ENCODE data around the gene CHN2.

CHN2 gene

GRCh38 chr7:29190349-29191045, 4.1 kb upstream of the CHN2 start:
- no peak for ATAC-seq

GRCh38 chr7:29192323-29192722, 2.3 kb upstream of the CHN2 start:
- TF ChIP-seq ZC3H10 (CRISPR knock-in tag; IDR thresholded peaks at IDR 0.05) (no peak), GLIS3 (CRISPR knock-in tag; IDR thresholded peaks at IDR 0.05) (no peak), ZFP30 (CRISPR knock-in tag; IDR thresholded peaks at IDR 0.05) (no peak), ISL1 (CRISPR knock-in tag; IDR thresholded peaks at IDR 0.05) (no peak), BACH2 (CRISPR knock-in tag; IDR thresholded peaks at IDR 0.05; ENCODE audit: borderline replicate concordance) (no peak), TSHZ2 (CRISPR knock-in tag; IDR thresholded peaks at IDR 0.05) (no peak), ARNTL (CRISPR knock-in tag; IDR thresholded peaks at IDR 0.05; ENCODE audit: borderline replicate concordance, low read depth) (no peak), CSDC2 (CRISPR knock-in tag; IDR thresholded peaks at IDR 0.05) (no peak), RARB (CRISPR knock-in tag; IDR thresholded peaks at IDR 0.05) (no peak), TCF4 (CRISPR knock-in tag; IDR thresholded peaks at IDR 0.05; ENCODE audit: borderline replicate concordance) (no peak), ZNF8 (CRISPR knock-in tag; IDR thresholded peaks at IDR 0.05) (no peak), SNAI2 (CRISPR knock-in tag; IDR thresholded peaks at IDR 0.05) (no peak), PATZ1 (CRISPR knock-in tag; IDR thresholded peaks at IDR 0.05; ENCODE audit: borderline replicate concordance) (no peak), ZNF565 (CRISPR knock-in tag; conservative IDR thresholded peaks at IDR 0.05; ENCODE audit: low read depth) (no peak)
- no peak for ATAC-seq

More at GRCh38 chr7:29190349-29191045, 4.1 kb upstream of the CHN2 start:
- TF ChIP-seq GLIS3 (CRISPR knock-in tag; IDR thresholded peaks at IDR 0.05) (no peak), CREB5 (CRISPR knock-in tag; IDR thresholded peaks at IDR 0.05; ENCODE audit: low read depth) (no peak)

- ATAC-seq = no peak
- TF ChIP-seq SNAI2 (CRISPR knock-in tag; IDR thresholded peaks at IDR 0.05) (no peak), ISL1 (CRISPR knock-in tag; IDR thresholded peaks at IDR 0.05) (no peak), TSHZ2 (CRISPR knock-in tag; IDR thresholded peaks at IDR 0.05) (no peak), PPARA (CRISPR knock-in tag; IDR thresholded peaks at IDR 0.05; ENCODE audit: borderline replicate concordance) (no peak)
These were observed 1.8 kb upstream of the CHN2 start for GRCh38 chr7:29192811-29193210.

- no peak for TF ChIP-seq OSR1 (CRISPR knock-in tag; IDR thresholded peaks at IDR 0.05)
- TF ChIP-seq ISL1 (CRISPR knock-in tag; IDR thresholded peaks at IDR 0.05) = no peak
- no peak for TF ChIP-seq ZFP30 (CRISPR knock-in tag; IDR thresholded peaks at IDR 0.05)
- ATAC-seq = no peak
These were observed 1.0 kb upstream of the CHN2 start for GRCh38 chr7:29193316-29194205.

Data from SK-N-SH treated with all-trans-retinoic acid at 6 μM for 48 hours (cell line).